Subcutaneous abdominal adipose tissue (tissue), 5 donors: ENCODE results near the gene MRPL36.
A peak's percentile ranks its signal among the peaks of the same experiment; 100 is the strongest.
"Not testable (repeated sequence)": the region's sequence is repeated elsewhere in the genome, so short reads cannot be mapped to it uniquely, and the experiment has no call there.

Source experiments
- H3K27ac ChIP-seq: one replicate; pipeline ENCODE4 v1.7.0; 2013; ENCODE audit warnings: low read depth, mild to moderate bottlenecking, inconsistent platforms, low read length, moderate library complexity
- H3K27me3 ChIP-seq, 5 donors: one replicate each; pipeline ENCODE4 v1.7.0; 2013; ENCODE audit warnings: low read length in 5 of 5, inconsistent platforms in 1 of 5; ENCODE audit not compliant: control insufficient read depth in 5 of 5, insufficient read depth in 4 of 5
- H3K36me3 ChIP-seq, 5 donors: one replicate each; pipeline ENCODE4 v1.7.0; 2013; ENCODE audit warnings: low read length in 5 of 5; ENCODE audit not compliant: control insufficient read depth in 5 of 5, insufficient read depth in 5 of 5
- H3K4me1 ChIP-seq, 5 donors: one replicate each; pipeline ENCODE4 v1.7.0; 2013; ENCODE audit warnings: low read length in 5 of 5, mild to moderate bottlenecking in 3 of 5, moderate library complexity in 1 of 5; ENCODE audit not compliant: control insufficient read depth in 5 of 5, insufficient read depth in 5 of 5
- H3K4me3 ChIP-seq, 5 donors: one replicate each; pipeline ENCODE4 v1.7.0; 2013; ENCODE audit warnings: low read length in 5 of 5, low read depth in 1 of 5
- H3K9ac ChIP-seq, 5 donors: one replicate each; pipeline ENCODE4 v1.7.0; 2013; ENCODE audit warnings: low read length in 5 of 5, mild to moderate bottlenecking in 4 of 5, moderate library complexity in 3 of 5
- H3K9me3 ChIP-seq, 5 donors: one replicate each; pipeline ENCODE4 v1.7.0; 2013; ENCODE audit warnings: low read length in 5 of 5; ENCODE audit not compliant: control insufficient read depth in 5 of 5
- donor health status: healthy.
- donor health status: healthy.
- donor health status: healthy.
- donor health status: healthy.
- donor health status: healthy.

MRPL36 gene

GRCh38 chr5:1805736-1806135 is 6.1 kb upstream of the MRPL36 start:
- H3K36me3 ChIP-seq = peaks cover 12 to 78% (median 71%) of the 10 kb centered on the region in 5 donors

GRCh38 chr5:1805326-1805725 is 5.7 kb upstream of the MRPL36 start:
- no peak overlapping the region for H3K27ac ChIP-seq
- H3K4me1 ChIP-seq = peaks cover 4 to 21% (median 14%) of the 10 kb centered on the region in 5 donors
- no peak overlapping the region for H3K4me3 ChIP-seq
- H3K9me3 ChIP-seq = no peaks in the 10 kb centered on the region
- no peak overlapping the region for H3K9ac ChIP-seq
- H3K27me3 ChIP-seq = no peaks in the 10 kb centered on the region
- H3K36me3 ChIP-seq = peaks cover 11 to 74% (median 67%) of the 10 kb centered on the region in 5 donors

More at GRCh38 chr5:1805736-1806135, 6.1 kb upstream of the MRPL36 start:
- Histone ChIP-seq H3K9ac (no peak overlapping the region), H3K4me1 (peaks cover 4 to 17% (median 10%) of the 10 kb centered on the region in 5 donors), H3K27ac (no peak overlapping the region), H3K4me3 (no peak overlapping the region), H3K27me3 (no peaks in the 10 kb centered on the region), H3K9me3 (no peaks in the 10 kb centered on the region)

DNA sequence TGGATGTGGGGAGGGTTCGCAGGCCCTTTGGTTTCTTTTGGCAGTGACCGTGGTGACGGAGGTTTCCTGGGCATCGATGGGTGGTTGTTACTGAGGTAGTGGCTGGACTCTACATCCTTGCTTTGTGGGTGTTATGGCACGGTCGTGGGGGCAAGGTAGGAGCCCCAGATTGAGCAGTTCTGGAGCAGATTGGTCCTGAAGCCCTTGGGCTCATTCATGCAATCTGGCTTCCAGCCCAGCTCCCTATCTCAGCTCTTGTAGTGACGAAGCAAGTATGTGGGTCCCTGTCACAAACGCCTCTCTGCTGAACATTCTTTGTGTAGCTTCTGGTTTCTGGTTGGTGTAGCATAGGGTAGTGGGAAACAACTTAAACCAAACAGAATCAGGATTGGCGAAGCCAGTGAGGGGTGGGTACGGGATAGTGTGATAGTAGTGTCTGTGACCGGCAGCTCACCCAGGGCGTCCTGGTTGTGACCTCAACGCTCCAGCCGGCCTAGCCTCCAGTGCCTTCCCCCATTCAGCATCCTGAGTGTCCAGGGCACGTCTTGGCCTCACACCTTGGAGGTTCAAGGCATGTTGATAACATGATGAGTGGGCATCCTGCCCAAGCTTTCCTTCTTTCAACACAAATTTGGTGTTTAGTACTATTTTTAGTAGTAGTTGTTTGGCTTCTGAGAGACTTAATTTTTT is 4.5 kb upstream of the MRPL36 start:
- no peak overlapping the region for H3K4me3 ChIP-seq
- H3K4me1 ChIP-seq = peaks cover 4 to 24% (median 20%) of the 10 kb centered on the region in 5 donors
- no peak overlapping the region for H3K27ac ChIP-seq
- no peaks in the 10 kb centered on the region for H3K9me3 ChIP-seq
- no peak overlapping the region for H3K9ac ChIP-seq
- H3K27me3 ChIP-seq = no peaks in the 10 kb centered on the region
- H3K36me3 ChIP-seq = peaks cover 10 to 62% (median 55%) of the 10 kb centered on the region in 5 donors

- H3K9ac ChIP-seq = no peak overlapping the region
- peaks cover 10 to 55% (median 53%) of the 10 kb centered on the region in 5 donors for H3K36me3 ChIP-seq
- H3K27ac ChIP-seq = no peak overlapping the region
- H3K4me3 ChIP-seq = no peak overlapping the region
- H3K27me3 ChIP-seq = no peaks in the 10 kb centered on the region
- H3K4me1 ChIP-seq = peaks cover 4 to 30% (median 26%) of the 10 kb centered on the region in 5 donors
- H3K9me3 ChIP-seq = no peaks in the 10 kb centered on the region
These were observed 3.6 kb upstream of the MRPL36 start for GRCh38 chr5:1803192-1803591.

- no peaks in the 10 kb centered on the region for H3K9me3 ChIP-seq
- peaks cover 4 to 41% (median 30%) of the 10 kb centered on the region in 5 donors for H3K4me1 ChIP-seq
These were observed 2.3 kb upstream of the MRPL36 start for GRCh38 chr5:1801967-1802295.

GRCh38 chr5:1801222-1801966 is 1.8 kb upstream of the MRPL36 start, which contains the start of gene NDUFS6:
NDUFS6 (plus strand) TSS chr5:1801407; CDS start chr5:1801418, 11 bp downstream.
- H3K9ac ChIP-seq = peak within 1 kb of the TSS; percentile 78 to 93 (median 85)
- peak within 1 kb of the TSS; percentile 79 for H3K27ac ChIP-seq
- H3K4me1 ChIP-seq = peaks cover 4 to 45% (median 30%) of the 10 kb centered on the region in 5 donors
- no peaks in the 10 kb centered on the region for H3K27me3 ChIP-seq
- peaks cover 10 to 57% (median 53%) of the 10 kb centered on the region in 5 donors for H3K36me3 ChIP-seq
- peak within 1 kb of the TSS; percentile 87 to 97 (median 90) for H3K4me3 ChIP-seq
- no peaks in the 10 kb centered on the region for H3K9me3 ChIP-seq

More at GRCh38 chr5:1801967-1802295, 2.3 kb upstream of the MRPL36 start:
- H3K4me3 ChIP-seq = peak overlapping the region; percentile 69 to 97 (median 90)
- H3K9ac ChIP-seq = peak overlapping the region in 4 of 5 donors; percentile 78 to 93 (median 88)
- H3K27me3 ChIP-seq = no peaks in the 10 kb centered on the region
- peak overlapping the region; percentile 79 for H3K27ac ChIP-seq
- peaks cover 10 to 57% (median 54%) of the 10 kb centered on the region in 5 donors for H3K36me3 ChIP-seq

- no peaks in the 10 kb centered on the region for H3K9me3 ChIP-seq
- peak overlapping the region; percentile 87 to 97 (median 90) for H3K4me3 ChIP-seq
- H3K4me1 ChIP-seq = peaks cover 4 to 45% (median 30%) of the 10 kb centered on the region in 5 donors
- H3K9ac ChIP-seq = peak overlapping the region in 4 of 5 donors; percentile 78 to 93 (median 88)
- peak overlapping the region; percentile 79 for H3K27ac ChIP-seq
- H3K27me3 ChIP-seq = no peaks in the 10 kb centered on the region
- H3K36me3 ChIP-seq = peaks cover 10 to 56% (median 49%) of the 10 kb centered on the region in 5 donors
These were observed 1.0 kb upstream of the MRPL36 start for GRCh38 chr5:1800472-1801221.

- Histone ChIP-seq H3K36me3 (peaks cover 10 to 41% (median 34%) of the 10 kb centered on the region in 5 donors), H3K27me3 (no peaks in the 10 kb centered on the region), H3K9me3 (no peaks in the 10 kb centered on the region), H3K4me1 (peaks cover 4 to 47% (median 30%) of the 10 kb centered on the region in 5 donors), H3K27ac (peak overlapping the region; percentile 79), H3K9ac (peak overlapping the region; percentile 75 to 89 (median 85)), H3K4me3 (peak overlapping the region; percentile 74 to 97 (median 90))
These were observed 481 bp downstream of the MRPL36 start for GRCh38 chr5:1799110-1799601.

- H3K4me3 ChIP-seq = peak overlapping the region; percentile 74 to 97 (median 90)
- peaks cover 4 to 48% (median 30%) of the 10 kb centered on the region in 5 donors for H3K4me1 ChIP-seq
- H3K9ac ChIP-seq = peak overlapping the region in 4 of 5 donors; percentile 75 to 88 (median 81)
- peaks cover 9 to 35% (median 30%) of the 10 kb centered on the region in 5 donors for H3K36me3 ChIP-seq
- H3K27ac ChIP-seq, H3K9me3 ChIP-seq, H3K27me3 ChIP-seq: not testable (repeated sequence)
These were observed 1.0 kb downstream of the MRPL36 start for GRCh38 chr5:1798589-1798988.
